HepG2 (cell line): ENCODE data around the gene ZFR. TPM values are rescaled to one million over a fixed set of nuclear protein-coding genes. Genes with fewer than 3 reads are reported as not detected.

Experiments
- ATAC-seq: fragments of 200-7000 bp; cut with Tn5 transposase; 3 replicates; pipeline ENCODE4 v1.9.1; 2020; ENCODE audit warnings: mild to moderate bottlenecking, moderate library complexity
- BruUV-seq: library from RNA; stranded (reverse); fragments of 400-500 nt; replicated peaks from 2 replicates; lab custom pipeline; 2021; lab: Mats Ljungman, UMichigan
- CTCF ChIA-PET: fragments of 300-600 bp; formaldehyde crosslinking; extraction: SDS; loops from one replicate; lab custom pipeline; 2021; ENCODE audit warnings: low total read pairs, inconsistent platforms, low intra/inter-chr PET ratio; lab: Yijun Ruan, JAX
- POLR2A ChIA-PET: fragments of 350-600 bp; sonication (Branson Sonifier 250); formaldehyde crosslinking; loops from one replicate; lab custom pipeline; 2020; ENCODE audit warnings: antibody characterized with exemption, inconsistent platforms; lab: Yijun Ruan, JAX
- DNase-seq: peaks from one replicate; pipeline ENCODE4 v3.0.0-alpha.2; 2015; ENCODE audit warnings: low spot score
- FAIRE-seq: peaks from 3 replicates; lab custom pipeline; 2011; peaks lifted over from hg19 to GRCh38; lab: Jason Lieb, UNC
- H2AFZ ChIP-seq: one replicate; pipeline ENCODE4 v1.6.1; 2011; ENCODE audit warnings: low read length, inconsistent platforms
- H3K27ac ChIP-seq: fragments of 300-600 bp; 3 replicates; pipeline ENCODE4 v1.8.0; 2011; ENCODE audit warnings: mixed run types, mild to moderate bottlenecking, mixed read lengths, low read length, inconsistent platforms; ENCODE audit not compliant: insufficient read depth; ENCODE audit errors: extremely low read length
- H3K27me3 ChIP-seq, 2 experiments: fragments of 200-600 bp in 1 of 2; 2 replicates in 1 of 2; 3 replicates in 1 of 2; pipeline versions ENCODE4 v1.6.0 to v1.8.0; 2011; ENCODE audit warnings: low read length in 2 of 2, mild to moderate bottlenecking in 2 of 2, moderate library complexity in 2 of 2, inconsistent platforms in 1 of 2; ENCODE audit not compliant: insufficient read depth in 2 of 2, control insufficient read depth in 1 of 2
- H3K36me3 ChIP-seq, 2 experiments: fragments of 200-600 bp in 1 of 2; replicated peaks in 1 of 2; 2 replicates in 1 of 2; 3 replicates in 1 of 2; pipeline versions ENCODE4 v1.5.1 to v1.8.0; 2011; ENCODE audit warnings: low read length in 2 of 2, inconsistent platforms in 1 of 2; ENCODE audit not compliant: insufficient read depth in 2 of 2, control insufficient read depth in 1 of 2
- H3K4me1 ChIP-seq: 2 replicates; pipeline ENCODE4 v1.5.1; 2012; ENCODE audit warnings: low read length, inconsistent platforms; ENCODE audit not compliant: insufficient read depth
- H3K4me2 ChIP-seq: 2 replicates; pipeline ENCODE4 v1.6.0; 2011; ENCODE audit warnings: low read depth, low read length, inconsistent platforms
- H3K4me3 ChIP-seq, 3 experiments: fragments of 200-600 bp in 1 of 3; sonication (generic), shearing (Covaris generic) in 1 of 3; replicated peaks in 1 of 3; 2 replicates each; pipeline ENCODE4 v1.5.1; 2011 to 2016; ENCODE audit warnings: low read length in 3 of 3, inconsistent platforms in 2 of 3, low read depth in 2 of 3, mild to moderate bottlenecking in 2 of 3, control low read depth in 1 of 3, mixed read lengths in 1 of 3; ENCODE audit not compliant: insufficient read depth in 1 of 3
- H3K79me2 ChIP-seq: one replicate; pipeline ENCODE4 v1.6.1; 2011; ENCODE audit warnings: low read length, inconsistent platforms; ENCODE audit not compliant: insufficient read depth
- H3K9ac ChIP-seq: 2 replicates; pipeline ENCODE4 v1.6.0; 2011; ENCODE audit warnings: mild to moderate bottlenecking, low read depth, low read length, inconsistent platforms; ENCODE audit not compliant: insufficient read depth
- H3K9me3 ChIP-seq: 2 replicates; pipeline ENCODE4 v1.5.1; 2012; ENCODE audit warnings: mild to moderate bottlenecking, low read length
- H4K20me1 ChIP-seq: 2 replicates; pipeline ENCODE4 v1.6.0; 2011; ENCODE audit warnings: inconsistent platforms, mild to moderate bottlenecking, low read length, moderate library complexity; ENCODE audit not compliant: insufficient read depth
- HNRNPL ChIP-seq: fragments of 200-400 bp; formaldehyde crosslinking; IDR thresholded peaks from 2 replicates; pipeline ENCODE4 v1.6.1; 2017; ENCODE audit warnings: mild to moderate bottlenecking, low read depth, low read length
- MTA1 ChIP-seq: sonication (generic); formaldehyde crosslinking; IDR thresholded peaks from 2 replicates; pipeline ENCODE4 v1.4.0; 2020; ENCODE audit warnings: missing genetic modification reagents, mild to moderate bottlenecking, borderline replicate concordance
- ZBTB49 ChIP-seq: sonication (generic); formaldehyde crosslinking; IDR thresholded peaks from 2 replicates; pipeline ENCODE4 v1.4.0; 2020; ENCODE audit warnings: missing genetic modification reagents, borderline replicate concordance
- ZNF225 ChIP-seq: sonication (generic); formaldehyde crosslinking; IDR thresholded peaks from 2 replicates; pipeline ENCODE4 v1.4.0; 2020; ENCODE audit warnings: mild to moderate bottlenecking, missing genetic modification reagents
- ZNF280B ChIP-seq: sonication (generic); formaldehyde crosslinking; IDR thresholded peaks from 2 replicates; pipeline ENCODE4 v1.5.0; 2020; ENCODE audit warnings: missing genetic modification reagents, mild to moderate bottlenecking, borderline replicate concordance
- ZNF441 ChIP-seq: sonication (generic); formaldehyde crosslinking; IDR thresholded peaks from 2 replicates; pipeline ENCODE4 v1.7.0; 2021; ENCODE audit warnings: missing genetic modification reagents, borderline replicate concordance
- ZNF687 ChIP-seq: sonication (generic); formaldehyde crosslinking; IDR thresholded peaks from 2 replicates; pipeline ENCODE4 v1.5.1; 2020; ENCODE audit warnings: mild to moderate bottlenecking, missing genetic modification reagents, moderate library complexity
- ZNF768 ChIP-seq: sonication (generic); formaldehyde crosslinking; IDR thresholded peaks from 2 replicates; pipeline ENCODE4 v1.4.0; 2020; ENCODE audit warnings: missing genetic modification reagents
- WGBS: methylation state at CpG from one replicate; pipeline ENCODE4 v1.1.6; 2017; ENCODE audit warnings: low lambda C conversion rate; 5-methylcytosine and 5-hydroxymethylcytosine counted together
- in situ Hi-C: cut with HindIII; loops from 2 replicates; pipeline ENCODE4 v1.10.0; 2017; ENCODE audit warnings: low pct_unique_long_range_greater_than_20kb; ENCODE audit not compliant: extremely low pct_ligation_motif_present
- intact Hi-C: fragments of 100-400 bp; cut with micrococcal nuclease; formaldehyde crosslinking; loops from one replicate; pipeline ENCODE4 v1.10.0; 2022; ENCODE audit not compliant: unreplicated experiment
- polyA plus RNA-seq, 8 experiments: library from polyadenylated mRNA; depleted of rRNA in 3 of 8; stranded (reverse) in 7 of 8; unstranded in 1 of 8; fragments of >200 nt; fragmentation: Illumina TruSeq in 4 of 8; extraction: Trizol in 4 of 8; gene quantifications; 2 replicates each; pipeline versions ENCODE4 v1.2.1 to v1.2.3, GENCODE V29; 2011 to 2016; ENCODE audit warnings: low read depth in 4 of 8, missing spikeins in 1 of 8, mixed read lengths in 1 of 8; ENCODE audit not compliant: insufficient read depth in 1 of 8
- total RNA-seq, 5 experiments: library from RNA; depleted of rRNA; stranded (reverse); fragments of >200 nt; fragmentation: Illumina TruSeq; extraction: Trizol; gene quantifications; 2 replicates each; pipeline ENCODE4 v1.2.3, GENCODE V29; 2016; ENCODE audit warnings: low read depth in 1 of 5

Gene ZFR
- total and polyA plus RNA-seq, 2 of the 13 experiments (the other 11 are each of a cell fraction or from before 2014, with no cell fraction given): 89.0 to 92.8 TPM

GRCh38 chr5:32317041-32317440, 127.5 kb downstream of the ZFR start:
- Histone ChIP-seq H3K9me3 (no peaks in the 10 kb centered on the region), H3K36me3 (no peaks in the 10 kb centered on the region), H4K20me1 (no peaks in the 10 kb centered on the region), H3K79me2 (peaks cover 6% of the 10 kb centered on the region), H3K27me3 (no peaks in the 10 kb centered on the region), H2AFZ (no peak overlapping the region), H3K4me2 (no peak overlapping the region), H3K4me1 (peaks cover 48% of the 10 kb centered on the region), H3K4me3 (no peak overlapping the region), H3K9ac (no peak overlapping the region), H3K27ac (no peak overlapping the region)
- DNase-seq (no peak), ATAC-seq (no peak), FAIRE-seq (no peak)
- peak; percentile 72 for TF ChIP-seq ZNF768 (CRISPR knock-in tag)
- no peak for TF ChIP-seq ZNF441 (CRISPR knock-in tag)
- peak; percentile 26; the same call in 1 of the 2 replicates for TF ChIP-seq ZNF687 (CRISPR knock-in tag)
- 0 out of 2 replicates have a peak, but pooled peaks have one; percentile 31 for TF ChIP-seq MTA1
- 0 out of 2 replicates have a peak, but pooled peaks have one; percentile 66 for TF ChIP-seq HNRNPL
- TF ChIP-seq ZNF225: peak; percentile 38; the same call in 1 of the 2 replicates
- 0 out of 2 replicates have a peak, but pooled peaks have one; percentile 34 for TF ChIP-seq ZNF280B (CRISPR knock-in tag)
- TF ChIP-seq ZBTB49: no peak
- WGBS: 100% methylated on average over 1 of the region's 7 CpGs
- ChIA-PET POLR2A (interaction anchor here (1.1 kb wide), 1 partner anchor 14 kb away, joined by 3 read pairs; no protein-coding TSS in a partner anchor), CTCF (no interaction called here)
- intact Hi-C loops: no loop called here
- in situ Hi-C loops: loop anchor here (5.0 kb wide), 1 partner anchor 80 kb away; no protein-coding TSS in a partner anchor
- BruUV-seq: no TSS peak
